GM21528 (cell line): ENCODE measurements around the gene ZNF746.

Experiments
- ATAC-seq: cut with Tn5 transposase; IDR thresholded peaks from one replicate; pipeline ENCODE4 v1.9.1; 2021; ENCODE audit warnings: mild to moderate bottlenecking, moderate library complexity; ENCODE audit not compliant: unreplicated experiment, low FRiP score

The ZNF746 gene

GRCh38 chr7:149493366-149493765 is 4.2 kb downstream of the ZNF746 start:
- ATAC-seq, result no peak

GRCh38 chr7:149490083-149490760 is 7.4 kb downstream of the ZNF746 start:
- ATAC-seq, result no peak

GRCh38 chr7:149489391-149490024 is 8.1 kb downstream of the ZNF746 start:
- ATAC-seq, result no peak

- no peak for ATAC-seq
These were observed 18.0 kb downstream of the ZNF746 start for GRCh38 chr7:149479568-149479967.

GRCh38 chr7:149478754-149479153 is 18.9 kb downstream of the ZNF746 start:
- no peak for ATAC-seq

- no peak for ATAC-seq
These were observed 19.8 kb downstream of the ZNF746 start for GRCh38 chr7:149477494-149478443.

- no peak for ATAC-seq
These were observed 20.8 kb downstream of the ZNF746 start for GRCh38 chr7:149476791-149477190.

GRCh38 chr7:149475121-149476045 is 22.2 kb downstream of the ZNF746 start:
- ATAC-seq, result no peak

- no peak for ATAC-seq
These were observed 23.1 kb downstream of the ZNF746 start for GRCh38 chr7:149474309-149475120.

- no peak for ATAC-seq
These were observed 24.4 kb downstream of the ZNF746 start for GRCh38 chr7:149473251-149473650.

GRCh38 chr7:149471289-149471953 is 26.2 kb downstream of the ZNF746 start:
- ATAC-seq, result no peak

- ATAC-seq, result no peak
These were observed 27.8 kb downstream of the ZNF746 start for GRCh38 chr7:149469806-149470205.

GRCh38 chr7:149468208-149468607 is 29.4 kb downstream of the ZNF746 start:
- no peak for ATAC-seq

GRCh38 chr7:149467321-149467859 is 30.2 kb downstream of the ZNF746 start:
- ATAC-seq, result no peak

- no peak for ATAC-seq
These were observed 31.2 kb downstream of the ZNF746 start for GRCh38 chr7:149466364-149466763.

GRCh38 chr7:149463500-149464161 is 34.0 kb downstream of the ZNF746 start:
- ATAC-seq, result no peak

- ATAC-seq, result no peak
These were observed 35.5 kb downstream of the ZNF746 start for GRCh38 chr7:149462101-149462520.
